NCI-H510A treated with DMSO at 0.1 percent for 48 hours (cell line): ENCODE data around the gene PLEKHH2.
"Not testable (repeated sequence)": the region's sequence is repeated elsewhere in the genome, so short reads cannot be mapped to it uniquely, and the experiment has no call there.

Experiments
- DNase-seq: peaks from one replicate; lab custom pipeline; 2025; lab: John Stamatoyannopoulos, UW

The PLEKHH2 gene

GRCh38 chr2:43717322-43717721, 80.3 kb downstream of the PLEKHH2 start:
- DNase-seq: no peak

- DNase-seq: no peak
These were observed 81.6 kb downstream of the PLEKHH2 start for GRCh38 chr2:43718530-43719124.

GRCh38 chr2:43724728-43725526, 87.9 kb downstream of the PLEKHH2 start:
- DNase-seq: no peak

GRCh38 chr2:43725711-43726246, 88.7 kb downstream of the PLEKHH2 start:
- no peak for DNase-seq

GRCh38 chr2:43726961-43727633, 90.0 kb downstream of the PLEKHH2 start:
- DNase-seq: not testable (repeated sequence)

GRCh38 chr2:43727634-43728014, 90.6 kb downstream of the PLEKHH2 start:
- DNase-seq: no peak

GRCh38 chr2:43729491-43730174, 92.6 kb downstream of the PLEKHH2 start:
- no peak for DNase-seq

GRCh38 chr2:43731211-43731610, 94.2 kb downstream of the PLEKHH2 start:
- no peak for DNase-seq

GRCh38 chr2:43736637-43737036, 99.6 kb downstream of the PLEKHH2 start:
- no peak for DNase-seq

GRCh38 chr2:43737097-43737854, 100.2 kb downstream of the PLEKHH2 start:
- DNase-seq: no peak

GRCh38 chr2:43737855-43738254, 100.8 kb downstream of the PLEKHH2 start:
- DNase-seq: no peak

- no peak for DNase-seq
These were observed 101.2 kb downstream of the PLEKHH2 start for GRCh38 chr2:43738257-43738656.

- DNase-seq: no peak
These were observed 106.6 kb downstream of the PLEKHH2 start for GRCh38 chr2:43743706-43744105.

GRCh38 chr2:43745457-43745856, 108.4 kb downstream of the PLEKHH2 start:
- no peak for DNase-seq

- DNase-seq: no peak
These were observed 111.3 kb downstream of the PLEKHH2 start for GRCh38 chr2:43748333-43748732.

GRCh38 chr2:43749583-43749982, 112.5 kb downstream of the PLEKHH2 start:
- DNase-seq: no peak

- DNase-seq: no peak
These were observed 114.5 kb downstream of the PLEKHH2 start for GRCh38 chr2:43751476-43751990.

- DNase-seq: no peak
These were observed 115.2 kb downstream of the PLEKHH2 start for GRCh38 chr2:43752302-43752701.

GRCh38 chr2:43754180-43754579, 117.1 kb downstream of the PLEKHH2 start:
- DNase-seq: peak; percentile 19

GRCh38 chr2:43758739-43759138, 121.7 kb downstream of the PLEKHH2 start:
- DNase-seq: no peak

GRCh38 chr2:43759195-43759594, 122.1 kb downstream of the PLEKHH2 start:
- DNase-seq: no peak
